Activated T-cell treated with anti-CD3 and anti-CD28 coated beads, Interleukin-2, amount 50 U/mL, for 72 hours (primary cell): ENCODE measurements around the gene TTC16. TPM values are rescaled to one million over a fixed set of nuclear protein-coding genes. Genes with fewer than 3 reads are reported as not detected.
"Not testable (repeated sequence)": the region's sequence is repeated elsewhere in the genome, so short reads cannot be mapped to it uniquely, and the experiment has no call there.

Source experiments
- ATAC-seq, 2 donors: fragments of 150-1000 bp; cut with Tn5 transposase; replicated peaks in 1 of 2; 2 replicates each; pipeline ENCODE4 v1.10.0; 2021; ENCODE audit warnings: moderate library complexity in 2 of 2, mild to moderate bottlenecking in 1 of 2
- DNase-seq, 2 donors: peaks; one replicate each; pipeline ENCODE4 v3.0.0; 2021 to 2022; ENCODE audit warnings: mixed read lengths in 1 of 2
- H3K27ac Mint-ChIP-seq: one replicate; pipeline ENCODE4 v1.8.0; 2022; ENCODE audit warnings: mild to moderate bottlenecking, moderate library complexity, mixed read lengths
- H3K27me3 Mint-ChIP-seq: one replicate; pipeline ENCODE4 v1.8.0; 2022; ENCODE audit warnings: low read depth, mixed read lengths
- H3K36me3 Mint-ChIP-seq, 2 donors: one replicate each; pipeline ENCODE4 v1.8.0; 2022; ENCODE audit warnings: mixed read lengths in 2 of 2, mild to moderate bottlenecking in 1 of 2; ENCODE audit not compliant: insufficient read depth in 2 of 2
- H3K4me1 Mint-ChIP-seq: one replicate; pipeline ENCODE4 v1.8.0; 2022; ENCODE audit warnings: low read depth, mixed read lengths
- H3K4me3 Mint-ChIP-seq, 2 donors: one replicate each; pipeline ENCODE4 v1.8.0; 2022; ENCODE audit warnings: mild to moderate bottlenecking in 2 of 2, mixed read lengths in 2 of 2, moderate library complexity in 2 of 2
- H3K9me3 Mint-ChIP-seq, 2 donors: one replicate each; pipeline ENCODE4 v1.8.0; 2022; ENCODE audit warnings: mixed read lengths in 2 of 2
- total RNA-seq, 2 donors: library from RNA; stranded (reverse); gene quantifications; one replicate each; pipeline ENCODE4 v1.2.3, GENCODE V29; 2022

The TTC16 gene
- total RNA-seq, 2 donors from 2014 or later, result 0.55 to 5.3 TPM

- Mint-ChIP-seq H3K9me3 (no peaks in the 10 kb centered on the region), H3K27ac (no peak overlapping the region), H3K4me3 (no peak overlapping the region), H3K36me3 (peaks cover 8 to 20% of the 10 kb centered on the region in 2 donors), H3K4me1 (peaks cover 59% of the 10 kb centered on the region), H3K27me3 (no peaks in the 10 kb centered on the region)
- DNase-seq (no peak), ATAC-seq (no peak)
These were observed 56.7 kb downstream of the TTC16 start for GRCh38 chr9:127772603-127773002.

- Mint-ChIP-seq H3K36me3 (peaks cover 10 to 23% of the 10 kb centered on the region in 2 donors), H3K27me3 (no peaks in the 10 kb centered on the region), H3K4me1 (peaks cover 52% of the 10 kb centered on the region), H3K27ac (no peak overlapping the region), H3K4me3 (no peak overlapping the region), H3K9me3 (no peaks in the 10 kb centered on the region)
- no peak for ATAC-seq
- no peak for DNase-seq
These were observed 57.4 kb downstream of the TTC16 start for GRCh38 chr9:127773272-127773671.

GRCh38 chr9:127773981-127774380, 58.1 kb downstream of the TTC16 start:
- Mint-ChIP-seq H3K27me3 (no peaks in the 10 kb centered on the region), H3K4me3 (no peak overlapping the region), H3K4me1 (peaks cover 47% of the 10 kb centered on the region), H3K27ac (no peak overlapping the region), H3K9me3 (no peaks in the 10 kb centered on the region), H3K36me3 (peaks cover 13 to 21% of the 10 kb centered on the region in 2 donors)
- ATAC-seq, result no peak
- no peak for DNase-seq

DNA sequence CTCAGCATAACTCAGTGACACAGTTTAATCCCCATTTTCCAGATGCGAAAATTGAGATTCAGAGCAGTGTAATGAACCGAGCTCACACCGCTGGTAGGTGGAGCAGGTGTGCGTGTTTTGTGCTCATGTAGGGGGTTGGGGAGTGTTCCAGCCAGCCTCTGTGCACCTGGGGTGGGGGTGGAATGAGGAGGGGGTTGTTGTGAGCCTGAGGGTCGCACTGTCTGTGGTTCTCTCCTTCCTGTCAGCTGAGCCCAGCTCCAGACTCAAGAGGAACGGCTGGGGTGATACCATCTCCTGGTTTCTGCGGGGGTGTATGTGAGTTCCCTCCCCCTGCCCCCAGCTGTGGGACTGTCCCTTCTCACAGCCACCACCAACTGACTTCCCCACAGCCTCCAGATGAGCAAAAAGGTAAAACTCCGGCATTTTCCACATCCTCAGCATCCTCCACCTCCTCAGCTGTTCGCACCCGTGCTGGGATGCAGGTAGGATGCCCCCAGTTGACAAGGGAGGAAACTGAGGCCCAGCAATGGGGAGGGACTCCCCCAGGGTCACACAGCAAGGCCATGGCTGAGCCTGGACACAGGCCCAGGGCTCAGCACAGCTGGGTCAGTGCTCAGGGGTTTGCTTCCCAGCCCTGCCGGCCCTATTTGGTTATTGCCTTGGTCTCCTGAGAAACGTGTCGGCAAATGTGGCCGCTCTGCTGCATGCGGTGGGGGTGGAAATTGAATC, 60.5 kb downstream of the TTC16 start:
- DNase-seq (peak; percentile 75 to 83), ATAC-seq (peak; percentile 27 to 28)
- Mint-ChIP-seq H3K27me3 (no peaks in the 10 kb centered on the region), H3K27ac (peak overlapping the region; percentile 92), H3K9me3 (no peaks in the 10 kb centered on the region), H3K4me3 (peak overlapping the region; percentile 90 to 91), H3K36me3 (peaks cover 12 to 19% of the 10 kb centered on the region in 2 donors), H3K4me1 (peaks cover 49% of the 10 kb centered on the region)

- Mint-ChIP-seq H3K27me3 (no peaks in the 10 kb centered on the region), H3K27ac (peak overlapping the region; percentile 92), H3K9me3 (no peaks in the 10 kb centered on the region), H3K4me3 (peak overlapping the region; percentile 90 to 91), H3K4me1 (peaks cover 50% of the 10 kb centered on the region), H3K36me3 (peaks cover 12 to 19% of the 10 kb centered on the region in 2 donors)
- DNase-seq, result no peak
- no peak for ATAC-seq
These were observed 61.0 kb downstream of the TTC16 start for GRCh38 chr9:127776924-127777289.

GRCh38 chr9:127777368-127777980, 61.6 kb downstream of the TTC16 start:
- Mint-ChIP-seq H3K4me1 (peaks cover 53% of the 10 kb centered on the region), H3K27me3 (no peaks in the 10 kb centered on the region), H3K36me3 (peaks cover 12 to 19% of the 10 kb centered on the region in 2 donors), H3K27ac (peak overlapping the region; percentile 92), H3K4me3 (peak overlapping the region; percentile 90 to 91), H3K9me3 (no peaks in the 10 kb centered on the region)
- ATAC-seq (no peak), DNase-seq (no peak)

- H3K36me3 Mint-ChIP-seq, result peaks cover 12 to 19% of the 10 kb centered on the region in 2 donors
- peak; percentile 43 to 60 for ATAC-seq
- peak; percentile 78 for DNase-seq
- H3K9me3 Mint-ChIP-seq, result no peaks in the 10 kb centered on the region
- peak within 1 kb of the TSS; percentile 99 for H3K27ac Mint-ChIP-seq
- peaks cover 63% of the 10 kb centered on the region for H3K4me1 Mint-ChIP-seq
- H3K27me3 Mint-ChIP-seq, result no peaks in the 10 kb centered on the region
- peak within 1 kb of the TSS; percentile 90 to 91 for H3K4me3 Mint-ChIP-seq
These were observed 62.6 kb downstream of the TTC16 start, which contains the start of gene SH2D3C for GRCh38 chr9:127778280-127779135. Gene SH2D3C, minus strand, starts transcription at chr9:127778666. Its CDS starts 39 bp downstream, at chr9:127778627.

DNA sequence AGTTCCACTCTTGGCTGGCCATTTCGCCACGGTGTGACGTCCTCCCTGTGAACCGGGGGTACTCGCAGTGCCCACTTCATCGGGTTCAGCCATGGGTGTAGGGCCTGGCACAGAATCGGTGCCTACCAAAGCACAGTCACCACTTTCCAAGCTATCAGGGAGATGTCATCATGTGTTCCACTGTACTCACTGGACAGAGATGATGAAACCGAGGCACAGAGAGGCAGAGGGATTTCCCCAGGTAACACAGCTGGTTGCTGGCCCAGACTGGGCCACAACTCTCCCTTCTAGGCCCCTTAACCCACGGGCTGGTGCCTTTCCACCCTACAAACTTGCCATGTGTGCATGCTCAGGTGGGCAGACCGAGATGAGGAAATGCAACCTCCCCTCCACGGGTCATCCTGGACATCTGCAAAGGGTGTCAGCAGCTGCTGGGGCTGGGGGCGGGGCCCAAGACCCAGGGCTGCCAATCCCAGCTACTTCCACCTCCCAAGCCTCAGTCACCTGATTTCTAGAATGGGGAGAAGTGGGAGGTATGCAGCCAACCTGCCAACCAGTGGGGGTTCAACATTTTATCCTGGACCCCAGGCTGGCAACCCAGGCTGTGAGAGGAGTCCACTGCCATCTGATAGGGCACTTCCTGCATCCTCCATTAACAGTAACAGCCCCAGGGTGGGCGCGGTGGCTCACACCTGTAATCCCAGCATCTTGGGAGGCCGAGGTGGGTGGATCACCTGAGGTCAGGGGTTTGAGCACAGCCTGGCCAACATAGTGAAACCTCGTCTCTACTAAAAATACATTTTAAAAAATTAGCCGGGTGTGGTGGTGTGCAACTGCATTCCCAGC, 63.5 kb downstream of the TTC16 start:
- Mint-ChIP-seq H3K27me3 (no peaks in the 10 kb centered on the region), H3K4me3 (peak overlapping the region; percentile 90 to 91), H3K36me3 (peaks cover 12 to 13% of the 10 kb centered on the region in 2 donors), H3K9me3 (no peaks in the 10 kb centered on the region), H3K4me1 (peaks cover 63% of the 10 kb centered on the region), H3K27ac (peak overlapping the region; percentile 99)
- peak; percentile 82 for ATAC-seq
- peak; percentile 81 to 83 for DNase-seq

GRCh38 chr9:127780126-127780885, 64.4 kb downstream of the TTC16 start:
- Mint-ChIP-seq H3K4me3 (peak overlapping the region in 1 of 2 donors; percentile 90), H3K27ac (peak overlapping the region; percentile 99), H3K4me1 (peaks cover 69% of the 10 kb centered on the region), H3K9me3 (no peaks in the 10 kb centered on the region), H3K36me3 (peaks cover 12 to 13% of the 10 kb centered on the region in 2 donors), H3K27me3 (no peaks in the 10 kb centered on the region)
- DNase-seq, result no peak
- no peak for ATAC-seq

DNA sequence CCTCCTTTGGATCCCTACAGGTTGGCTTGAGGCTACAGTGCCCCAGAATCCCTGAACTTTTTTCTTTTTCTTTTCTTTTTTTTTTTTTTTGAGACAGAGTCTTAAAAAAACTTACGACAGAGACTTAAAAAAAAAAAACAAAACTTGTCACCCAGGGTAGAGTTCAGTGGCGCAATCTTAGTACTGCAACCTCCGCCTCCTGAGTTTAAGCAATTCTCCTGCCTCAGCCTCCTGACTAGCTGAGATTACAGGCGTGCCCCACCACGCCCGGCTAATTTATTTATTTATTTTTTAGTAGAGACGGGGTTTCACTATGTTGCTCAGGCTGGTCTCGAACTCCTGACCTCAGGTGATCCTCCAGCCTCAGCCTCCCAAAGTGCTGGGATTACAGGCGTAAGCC, 65.0 kb downstream of the TTC16 start:
- not testable (repeated sequence) for H3K9me3 Mint-ChIP-seq, H3K27me3 Mint-ChIP-seq, ATAC-seq, H3K4me3 Mint-ChIP-seq, DNase-seq
- Mint-ChIP-seq H3K27ac (peak overlapping the region; percentile 75), H3K36me3 (peaks cover 12 to 13% of the 10 kb centered on the region in 2 donors), H3K4me1 (peaks cover 67% of the 10 kb centered on the region)
